ENCODE measurements around the gene THRSP.
"Not testable (repeated sequence)": the region's sequence is repeated elsewhere in the genome, so short reads cannot be mapped to it uniquely, and the experiment has no call there.

THRSP gene

GRCh38 chr11:78066471-78066870, 2.8 kb downstream of the THRSP start:
- DNase-seq (ENCODE audit: low spot score) = no peak

- no peak for DNase-seq (ENCODE audit: low spot score)
Observed at GRCh38 chr11:78067704-78068103, 4.0 kb downstream of the THRSP start.

- DNase-seq (ENCODE audit: low spot score) = no peak
Observed at GRCh38 chr11:78069465-78069864, 5.8 kb downstream of the THRSP start.

- no peak for DNase-seq (ENCODE audit: low spot score)
Observed at GRCh38 chr11:78070621-78071020, 7.0 kb downstream of the THRSP start.

- DNase-seq (ENCODE audit: low spot score) = no peak
Observed at GRCh38 chr11:78071717-78072116, 8.1 kb downstream of the THRSP start.

GRCh38 chr11:78072455-78072854, 8.8 kb downstream of the THRSP start:
- DNase-seq (ENCODE audit: low spot score) = no peak

- DNase-seq (ENCODE audit: low spot score) = no peak
Observed at GRCh38 chr11:78074756-78075155, 11.1 kb downstream of the THRSP start.

- no peak for DNase-seq (ENCODE audit: low spot score)
Observed at GRCh38 chr11:78076733-78077403, 13.2 kb downstream of the THRSP start.

GRCh38 chr11:78077592-78077991, 13.9 kb downstream of the THRSP start:
- not testable (repeated sequence) for DNase-seq (ENCODE audit: low spot score)

GRCh38 chr11:78078218-78079167, 14.8 kb downstream of the THRSP start:
- no peak for DNase-seq (ENCODE audit: low spot score)

- peak; percentile 77 for DNase-seq (ENCODE audit: low spot score)
Observed at GRCh38 chr11:78079232-78080083, 15.8 kb downstream of the THRSP start, which contains the start of gene NDUFC2. Gene NDUFC2 (minus strand): TSS chr11:78079862. CDS start chr11:78079744, 118 bp downstream.

- DNase-seq (ENCODE audit: low spot score) = no peak
Observed at GRCh38 chr11:78080084-78080817, 16.6 kb downstream of the THRSP start.

GRCh38 chr11:78080818-78081495, 17.3 kb downstream of the THRSP start:
- DNase-seq (ENCODE audit: low spot score) = peak; percentile 45

GRCh38 chr11:78081583-78081982, 17.9 kb downstream of the THRSP start:
- no peak for DNase-seq (ENCODE audit: low spot score)

GRCh38 chr11:78082146-78082545, 18.5 kb downstream of the THRSP start:
- DNase-seq (ENCODE audit: low spot score) = no peak

- DNase-seq (ENCODE audit: low spot score) = no peak
Observed at GRCh38 chr11:78083021-78083420, 19.4 kb downstream of the THRSP start.

- DNase-seq (ENCODE audit: low spot score) = not testable (repeated sequence)
Observed at GRCh38 chr11:78084506-78084905, 20.8 kb downstream of the THRSP start.

- DNase-seq (ENCODE audit: low spot score) = no peak
Observed at GRCh38 chr11:78085972-78086371, 22.3 kb downstream of the THRSP start.

- not testable (repeated sequence) for DNase-seq (ENCODE audit: low spot score)
Observed at GRCh38 chr11:78086521-78087074, 22.9 kb downstream of the THRSP start.

- no peak for DNase-seq (ENCODE audit: low spot score)
Observed at GRCh38 chr11:78094250-78094649, 30.6 kb downstream of the THRSP start.

Measured in hepatic stellate cell (primary cell).